LHCN-M2 (cell line): ENCODE measurements around the gene DENND5A. TPM values are rescaled to one million over a fixed set of nuclear protein-coding genes. Genes with fewer than 3 reads are reported as not detected.

Experiments
- DNase-seq: peaks from one replicate; pipeline ENCODE4 v3.0.0-alpha.2; 2012; ENCODE audit warnings: low read depth
- total RNA-seq: library from RNA; depleted of rRNA; stranded (reverse); fragments of >200 nt; gene quantifications from 2 replicates; pipeline ENCODE4 v1.2.3, GENCODE V29; 2014

The DENND5A gene
- total RNA-seq, 1 experiment from 2014 or later: 91.2 TPM

- no peak for DNase-seq
These were observed 125.4 kb downstream of the DENND5A start for GRCh38 chr11:9139628-9140357.

GRCh38 chr11:9138612-9139579, 126.3 kb downstream of the DENND5A start:
- peak; percentile 88 for DNase-seq

GRCh38 chr11:9138133-9138453, 127.1 kb downstream of the DENND5A start:
- no peak for DNase-seq

- DNase-seq: peak; percentile 47
These were observed 127.6 kb downstream of the DENND5A start for GRCh38 chr11:9137293-9138132.

- no peak for DNase-seq
These were observed 128.4 kb downstream of the DENND5A start for GRCh38 chr11:9136741-9137140.

- DNase-seq: no peak
These were observed 131.2 kb downstream of the DENND5A start for GRCh38 chr11:9133956-9134355.

GRCh38 chr11:9132203-9132878, 132.8 kb downstream of the DENND5A start:
- DNase-seq: peak; percentile 49

GRCh38 chr11:9130297-9130696, 134.9 kb downstream of the DENND5A start:
- DNase-seq: no peak

- no peak for DNase-seq
These were observed 138.5 kb downstream of the DENND5A start for GRCh38 chr11:9126636-9127035.

GRCh38 chr11:9125185-9125886, 139.8 kb downstream of the DENND5A start:
- no peak for DNase-seq

- DNase-seq: no peak
These were observed 141.4 kb downstream of the DENND5A start for GRCh38 chr11:9123595-9124304.

- DNase-seq: no peak
These were observed 143.7 kb downstream of the DENND5A start for GRCh38 chr11:9121469-9121796.

- peak; percentile 78 for DNase-seq
These were observed 144.3 kb downstream of the DENND5A start for GRCh38 chr11:9120664-9121468.

- peak; percentile 82 for DNase-seq
These were observed 146.9 kb downstream of the DENND5A start for GRCh38 chr11:9118277-9118676.

GRCh38 chr11:9112075-9112474, 153.1 kb downstream of the DENND5A start:
- no peak for DNase-seq

GRCh38 chr11:9109858-9110731, 155.1 kb downstream of the DENND5A start:
- DNase-seq: no peak

- DNase-seq: no peak
These were observed 160.6 kb downstream of the DENND5A start for GRCh38 chr11:9104580-9104979.
